HepG2 (cell line): ENCODE data around the gene ANAPC1. TPM values are rescaled to one million over a fixed set of nuclear protein-coding genes. Genes with fewer than 3 reads are reported as not detected.

Experiments used
- AGO2 ChIP-seq: fragments of 200-400 bp; formaldehyde crosslinking; optimal IDR thresholded peaks from 2 replicates; pipeline ENCODE3; 2017; ENCODE audit warnings: mild to moderate bottlenecking, low read depth, low read length, moderate library complexity
- FOSL2 ChIP-seq: sonication (generic); formaldehyde crosslinking; IDR thresholded peaks from 2 replicates; pipeline ENCODE4 v1.4.0; 2020; ENCODE audit warnings: missing genetic modification reagents
- MLXIP ChIP-seq: sonication (generic); formaldehyde crosslinking; IDR thresholded peaks from 2 replicates; pipeline ENCODE4 v1.9.0; 2021; ENCODE audit warnings: missing genetic modification reagents, borderline replicate concordance
- SNAI1 ChIP-seq: sonication (generic); formaldehyde crosslinking; IDR thresholded peaks from 2 replicates; pipeline ENCODE4 v1.5.0; 2020; ENCODE audit warnings: mild to moderate bottlenecking, missing genetic modification reagents, borderline replicate concordance
- SNAPC4 ChIP-seq: sonication (generic); formaldehyde crosslinking; IDR thresholded peaks from 2 replicates; pipeline ENCODE4 v1.4.0; 2020; ENCODE audit warnings: mild to moderate bottlenecking, missing genetic modification reagents
- SOX6 ChIP-seq, 2 experiments: fragments of 450-650 bp in 1 of 2; sonication (generic) in 1 of 2; formaldehyde crosslinking in 1 of 2; IDR thresholded peaks; 2 replicates each; pipeline versions ENCODE4 v1.4.0 to v1.6.1; 2017 to 2020; ENCODE audit warnings: antibody characterized with exemption in 1 of 2, mild to moderate bottlenecking in 1 of 2, missing genetic modification reagents in 1 of 2
- ZFP82 ChIP-seq: sonication (generic); formaldehyde crosslinking; IDR thresholded peaks from 2 replicates; pipeline ENCODE4 v1.5.1; 2020; ENCODE audit warnings: mild to moderate bottlenecking, missing genetic modification reagents, borderline replicate concordance
- ZKSCAN8 ChIP-seq: IDR thresholded peaks from 2 replicates; pipeline ENCODE4 v1.6.1; 2016; ENCODE audit warnings: borderline replicate concordance, missing genetic modification reagents, missing compliant biosample characterization
- ZNF251 ChIP-seq: sonication (generic); formaldehyde crosslinking; IDR thresholded peaks from 2 replicates; pipeline ENCODE4 v1.9.0; 2021; ENCODE audit warnings: mild to moderate bottlenecking, missing genetic modification reagents
- ZNF263 ChIP-seq: sonication (generic); formaldehyde crosslinking; IDR thresholded peaks from 2 replicates; pipeline ENCODE4 v1.4.0; 2020; ENCODE audit warnings: missing genetic modification reagents
- ZNF282 ChIP-seq: fragments of 450-650 bp; IDR thresholded peaks from 2 replicates; pipeline ENCODE4 v1.6.1; 2018; ENCODE audit not compliant: partially characterized antibody
- ZNF441 ChIP-seq: sonication (generic); formaldehyde crosslinking; IDR thresholded peaks from 2 replicates; pipeline ENCODE4 v1.7.0; 2021; ENCODE audit warnings: missing genetic modification reagents, borderline replicate concordance
- ZNF800 ChIP-seq: sonication (generic); formaldehyde crosslinking; IDR thresholded peaks from 2 replicates; pipeline ENCODE4 v1.4.0; 2020; ENCODE audit warnings: missing genetic modification reagents
- polyA plus RNA-seq, 8 experiments: library from polyadenylated mRNA; depleted of rRNA in 3 of 8; stranded (reverse) in 7 of 8; unstranded in 1 of 8; fragments of >200 nt; fragmentation: Illumina TruSeq in 4 of 8; extraction: Trizol in 4 of 8; gene quantifications; 2 replicates each; pipeline versions ENCODE4 v1.2.1 to v1.2.3, GENCODE V29; 2011 to 2016; ENCODE audit warnings: low read depth in 4 of 8, missing spikeins in 1 of 8, mixed read lengths in 1 of 8; ENCODE audit not compliant: insufficient read depth in 1 of 8
- total RNA-seq, 5 experiments: library from RNA; depleted of rRNA; stranded (reverse); fragments of >200 nt; fragmentation: Illumina TruSeq; extraction: Trizol; gene quantifications; 2 replicates each; pipeline ENCODE4 v1.2.3, GENCODE V29; 2016; ENCODE audit warnings: low read depth in 1 of 5
- TF ChIP-seq, protein P1 (sequence below): IDR thresholded peaks from 2 replicates; pipeline ENCODE4 v1.6.1; 2012; ENCODE audit warnings: inconsistent platforms

The ANAPC1 gene
- total and polyA plus RNA-seq, 2 of the 13 experiments (the other 11 are each of a cell fraction or from before 2014, with no cell fraction given): 50.0 to 89.7 TPM

DNA sequence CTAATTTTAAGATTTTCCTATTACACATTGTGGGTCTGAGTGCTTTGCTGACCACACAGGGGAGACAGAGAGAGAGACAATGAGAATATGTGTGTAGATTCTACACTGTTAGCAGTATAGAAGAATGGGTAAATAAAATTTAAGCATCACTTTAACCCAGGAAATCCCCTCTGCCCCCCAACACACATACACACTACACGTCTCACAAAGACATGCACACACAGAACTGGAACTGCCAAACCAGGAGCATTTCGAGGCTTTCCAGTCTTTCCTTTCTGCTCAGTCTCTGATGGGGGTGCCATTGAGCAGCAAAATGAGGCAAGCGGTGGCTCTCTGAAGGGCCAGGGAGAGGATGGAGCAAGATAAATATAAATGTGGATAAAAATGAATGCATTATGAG is 16.9 kb upstream of the ANAPC1 start (continued):
- TF ChIP-seq SNAPC4 (CRISPR knock-in tag): no peak
- TF ChIP-seq, protein P1, sequence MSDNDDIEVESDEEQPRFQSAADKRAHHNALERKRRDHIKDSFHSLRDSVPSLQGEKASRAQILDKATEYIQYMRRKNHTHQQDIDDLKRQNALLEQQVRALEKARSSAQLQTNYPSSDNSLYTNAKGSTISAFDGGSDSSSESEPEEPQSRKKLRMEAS: no peak
- 0 out of 2 replicates have a peak, but pooled peaks have one; percentile 29 for TF ChIP-seq ZFP82
- no peak for TF ChIP-seq ZNF800 (CRISPR knock-in tag)
- TF ChIP-seq ZNF263 (CRISPR knock-in tag): no peak
- TF ChIP-seq MLXIP (CRISPR knock-in tag): no peak
- no peak for TF ChIP-seq SOX6 (IDR thresholded peaks at IDR 0.05)
- TF ChIP-seq SOX6 (CRISPR knock-in tag; IDR thresholded peaks at IDR 0.05): peak; percentile 28; the same call in 1 of the 2 replicates
- no peak for TF ChIP-seq ZNF282
- no peak for TF ChIP-seq SNAI1 (CRISPR knock-in tag)
- no peak for TF ChIP-seq ZNF251 (CRISPR knock-in tag)
- TF ChIP-seq ZNF441 (CRISPR knock-in tag): no peak
- peak; percentile 16; the same call in 1 of the 2 replicates for TF ChIP-seq FOSL2 (CRISPR knock-in tag)
- TF ChIP-seq AGO2: peak; percentile 28
- no peak for TF ChIP-seq ZKSCAN8 (CRISPR knock-in tag)
- TF ChIP-seq, all 625 proteins: peak for 60
